GM12801 (cell line): Measurements from ENCODE around the gene INPP4B.

Experiments used
- TF ChIP-seq, protein P1 (sequence below): IDR thresholded peaks from one replicate; pipeline ENCODE4 v1.5.1; 2011; ENCODE audit warnings: control low read depth; ENCODE audit not compliant: insufficient read length; ENCODE audit errors: extremely low read depth

Gene INPP4B

DNA sequence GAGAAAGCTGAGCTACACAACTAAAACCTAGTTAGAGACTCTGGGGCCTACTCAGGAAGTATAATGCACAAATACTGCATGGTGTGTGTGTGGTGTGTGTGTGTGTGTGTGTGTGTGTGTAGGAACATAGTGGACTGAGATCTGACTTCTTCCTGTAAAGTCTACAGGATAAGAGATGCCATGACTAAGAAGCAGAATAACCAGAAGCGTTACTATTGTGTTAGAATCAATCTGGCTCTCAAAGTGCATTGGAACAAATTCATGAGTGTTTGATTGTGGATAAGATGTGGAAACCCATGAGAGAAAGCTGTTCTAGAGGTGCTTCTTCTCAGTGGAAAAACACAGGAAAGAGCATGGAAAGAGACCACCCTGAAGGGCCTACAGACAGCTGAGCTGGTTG, 302.1 kb downstream of the INPP4B start:
- TF ChIP-seq, protein P1, sequence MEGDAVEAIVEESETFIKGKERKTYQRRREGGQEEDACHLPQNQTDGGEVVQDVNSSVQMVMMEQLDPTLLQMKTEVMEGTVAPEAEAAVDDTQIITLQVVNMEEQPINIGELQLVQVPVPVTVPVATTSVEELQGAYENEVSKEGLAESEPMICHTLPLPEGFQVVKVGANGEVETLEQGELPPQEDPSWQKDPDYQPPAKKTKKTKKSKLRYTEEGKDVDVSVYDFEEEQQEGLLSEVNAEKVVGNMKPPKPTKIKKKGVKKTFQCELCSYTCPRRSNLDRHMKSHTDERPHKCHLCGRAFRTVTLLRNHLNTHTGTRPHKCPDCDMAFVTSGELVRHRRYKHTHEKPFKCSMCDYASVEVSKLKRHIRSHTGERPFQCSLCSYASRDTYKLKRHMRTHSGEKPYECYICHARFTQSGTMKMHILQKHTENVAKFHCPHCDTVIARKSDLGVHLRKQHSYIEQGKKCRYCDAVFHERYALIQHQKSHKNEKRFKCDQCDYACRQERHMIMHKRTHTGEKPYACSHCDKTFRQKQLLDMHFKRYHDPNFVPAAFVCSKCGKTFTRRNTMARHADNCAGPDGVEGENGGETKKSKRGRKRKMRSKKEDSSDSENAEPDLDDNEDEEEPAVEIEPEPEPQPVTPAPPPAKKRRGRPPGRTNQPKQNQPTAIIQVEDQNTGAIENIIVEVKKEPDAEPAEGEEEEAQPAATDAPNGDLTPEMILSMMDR = no peak

DNA sequence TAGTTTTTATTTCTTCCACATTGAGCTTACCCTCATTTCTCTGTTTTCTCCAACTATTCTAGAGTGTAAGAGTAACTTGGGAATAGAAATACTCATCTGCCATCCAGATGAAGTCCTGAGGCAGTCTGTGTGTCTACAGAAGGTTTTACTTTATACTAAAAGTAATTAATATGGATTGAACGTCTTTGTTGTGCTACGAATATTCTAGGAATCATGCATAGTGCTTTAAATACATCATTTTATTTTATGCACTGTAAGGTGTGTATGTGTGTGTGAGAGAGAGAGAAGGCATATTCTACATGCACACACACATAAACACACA, 305.7 kb downstream of the INPP4B start:
- TF ChIP-seq, protein P1 = no peak

DNA sequence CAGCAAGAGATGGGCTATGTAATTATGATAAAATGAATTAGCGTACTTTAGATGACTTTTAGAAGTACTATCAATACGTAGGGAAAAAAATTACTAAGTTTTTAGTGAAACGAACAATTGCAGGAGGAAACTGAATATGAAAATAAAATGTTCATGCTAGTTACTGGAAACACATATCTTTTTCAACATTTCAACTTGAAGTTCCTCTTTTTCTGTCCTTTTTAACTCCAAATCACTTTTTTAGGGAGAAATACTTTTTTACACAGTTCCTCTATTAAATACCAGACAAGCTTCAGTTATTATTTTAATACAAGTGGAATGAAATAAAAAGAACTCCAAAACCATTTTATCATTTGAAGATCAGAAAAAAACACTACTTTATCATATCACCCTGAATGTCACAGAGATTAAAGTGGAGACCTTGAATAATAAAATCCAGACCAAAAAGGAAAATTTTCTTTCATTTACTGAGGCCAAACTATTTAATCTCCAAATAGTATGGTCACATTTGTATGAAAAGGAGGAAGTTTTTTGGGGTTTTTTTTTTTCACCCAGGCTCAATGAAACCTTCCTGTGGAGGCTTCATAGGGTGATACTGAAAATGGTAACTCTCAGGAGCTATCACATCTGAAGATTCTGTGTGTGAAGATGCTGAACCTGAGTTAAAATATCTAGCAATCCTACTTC, 306.2 kb downstream of the INPP4B start:
- TF ChIP-seq, protein P1 = no peak

DNA sequence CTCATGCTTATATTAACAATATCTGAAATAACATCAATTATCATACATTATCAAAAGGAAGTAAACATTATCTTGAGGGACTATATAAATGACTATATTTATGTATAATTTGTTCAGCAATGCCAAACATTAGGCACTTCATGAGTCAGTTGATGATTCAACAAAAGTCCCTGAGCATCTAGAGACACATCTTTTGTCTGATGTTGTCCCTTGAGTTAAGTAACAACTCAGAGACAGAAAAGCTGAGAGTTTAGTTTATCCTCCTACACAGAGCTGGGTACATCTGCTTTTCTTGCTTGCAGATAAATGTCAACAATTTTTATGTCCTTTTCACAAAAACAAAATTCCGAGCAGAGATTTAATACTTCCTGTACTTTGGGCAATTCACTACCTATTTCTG, 311.1 kb downstream of the INPP4B start:
- TF ChIP-seq, protein P1 = no peak

DNA sequence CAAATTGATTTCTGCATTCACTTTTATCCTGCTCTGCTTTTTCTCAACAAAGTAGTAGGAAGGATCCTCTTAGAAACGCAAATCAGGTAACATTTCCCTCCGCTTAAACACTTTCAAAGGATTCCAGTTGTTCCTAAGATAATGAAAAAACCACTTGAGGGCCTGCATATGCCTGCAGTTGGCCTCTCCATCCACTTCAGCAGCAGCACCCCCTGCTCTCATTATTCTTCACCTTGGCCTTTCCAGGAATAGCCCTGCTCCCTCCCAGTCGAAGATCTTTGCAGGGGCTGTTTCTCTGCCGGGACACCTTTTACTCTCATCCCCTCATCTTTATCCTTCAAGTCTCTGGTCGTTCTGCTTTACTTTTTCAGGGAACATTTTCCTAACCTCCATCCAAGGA, 314.0 kb downstream of the INPP4B start:
- TF ChIP-seq, protein P1 = no peak

DNA sequence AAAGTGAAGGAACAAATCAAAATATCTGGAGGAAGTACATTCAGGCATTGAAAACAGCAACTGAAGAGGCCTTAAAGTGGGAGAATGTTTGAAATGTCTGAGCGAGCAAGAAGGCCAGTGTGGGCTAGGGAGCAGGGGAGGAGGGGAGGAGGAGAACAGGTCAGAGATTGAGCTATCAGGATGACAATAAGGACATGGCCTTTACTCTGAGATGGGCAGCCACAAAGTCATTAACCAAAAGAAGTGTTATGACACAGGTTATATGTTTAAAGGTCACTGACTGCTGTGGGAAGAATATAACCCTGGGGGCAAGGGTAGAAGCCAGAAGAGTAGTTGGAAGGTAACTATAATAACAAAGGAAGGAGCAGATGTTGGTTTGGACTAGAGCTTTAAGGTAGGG, 315.4 kb downstream of the INPP4B start:
- TF ChIP-seq, protein P1 = no peak

DNA sequence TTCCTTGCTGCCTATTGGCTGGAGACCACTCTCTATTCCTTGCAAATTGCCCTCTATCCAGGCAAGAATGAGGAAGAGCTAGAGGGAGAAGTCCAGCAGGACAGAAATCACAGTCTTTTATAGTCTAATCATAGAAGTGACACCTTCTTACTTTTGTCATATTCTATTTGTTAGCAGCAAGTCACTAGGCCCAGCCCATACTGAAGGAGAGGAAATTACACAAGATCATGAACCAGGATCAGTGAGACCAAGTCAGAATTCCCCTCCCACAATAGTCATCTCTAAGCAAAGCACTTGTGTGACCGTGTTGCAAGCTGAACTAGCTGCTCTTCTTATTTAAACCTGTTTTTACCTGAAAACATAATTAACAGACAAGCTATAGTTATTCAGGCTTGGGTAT, 317.7 kb downstream of the INPP4B start:
- TF ChIP-seq, protein P1 = no peak
